CD4-positive, CD25-positive, alpha-beta regulatory T cell (primary cell): ENCODE measurements around the gene MIB1. TPM values are rescaled to one million over a fixed set of nuclear protein-coding genes. Genes with fewer than 3 reads are reported as not detected.

Experiments used
- ATAC-seq, 2 donors: fragments of 150-1000 bp; cut with Tn5 transposase; one replicate each; pipeline ENCODE4 v1.10.0; 2021; ENCODE audit warnings: low read depth in 2 of 2, moderate number of reproducible peaks in 2 of 2, moderate library complexity in 1 of 2
- DNase-seq, 3 donors: peaks; one replicate each; pipeline versions ENCODE4 v3.0.0 to v3.0.0-alpha.2; 2012 to 2022; ENCODE audit warnings: mixed read lengths in 1 of 3
- H3K27ac ChIP-seq: one replicate; pipeline ENCODE4 v1.7.0; 2013; ENCODE audit warnings: mild to moderate bottlenecking, low read length; ENCODE audit not compliant: insufficient read depth, poor library complexity, severe bottlenecking
- H3K27me3 ChIP-seq: one replicate; pipeline ENCODE4 v1.7.0; 2013; ENCODE audit warnings: low read length; ENCODE audit not compliant: control insufficient read depth, insufficient read depth
- H3K36me3 ChIP-seq: one replicate; pipeline ENCODE4 v1.7.0; 2013; ENCODE audit warnings: mild to moderate bottlenecking, low read length, moderate library complexity; ENCODE audit not compliant: control insufficient read depth, insufficient read depth
- H3K4me1 ChIP-seq: 2 replicates; pipeline ENCODE4 v1.7.0; 2013; ENCODE audit warnings: mild to moderate bottlenecking, low read length; ENCODE audit not compliant: insufficient read depth, control insufficient read depth, poor library complexity, severe bottlenecking
- H3K4me3 ChIP-seq: one replicate; pipeline ENCODE4 v1.7.0; 2013; ENCODE audit warnings: low read depth, mild to moderate bottlenecking, low read length, moderate library complexity
- H3K9me3 ChIP-seq, 2 experiments: 1 replicate in 1 of 2; 2 replicates in 1 of 2; pipeline ENCODE4 v1.7.0; 2013; ENCODE audit warnings: low read length in 2 of 2, mild to moderate bottlenecking in 1 of 2, moderate library complexity in 1 of 2; ENCODE audit not compliant: control insufficient read depth in 2 of 2
- H3K27ac Mint-ChIP-seq, 3 donors: one replicate each; pipeline ENCODE4 v1.8.0; 2020 to 2022; ENCODE audit warnings: mild to moderate bottlenecking in 3 of 3, mixed read lengths in 3 of 3, moderate library complexity in 2 of 3
- H3K27me3 Mint-ChIP-seq: one replicate; pipeline ENCODE4 v1.8.0; 2022; ENCODE audit warnings: mild to moderate bottlenecking, mixed read lengths
- H3K36me3 Mint-ChIP-seq: one replicate; pipeline ENCODE4 v1.8.0; 2020; ENCODE audit warnings: mixed read lengths
- H3K4me1 Mint-ChIP-seq, 4 donors: one replicate each; pipeline ENCODE4 v1.8.0; 2020 to 2022; ENCODE audit warnings: mixed read lengths in 4 of 4, mild to moderate bottlenecking in 1 of 4
- H3K4me3 Mint-ChIP-seq, 4 donors: one replicate each; pipeline ENCODE4 v1.8.0; 2020 to 2022; ENCODE audit warnings: mild to moderate bottlenecking in 4 of 4, mixed read lengths in 4 of 4, moderate library complexity in 3 of 4
- H3K9me3 Mint-ChIP-seq, 7 donors: one replicate each; pipeline ENCODE4 v1.8.0; 2020 to 2022; ENCODE audit warnings: mixed read lengths in 7 of 7, mild to moderate bottlenecking in 3 of 7, moderate library complexity in 2 of 7
- polyA plus RNA-seq, 4 donors: library from polyadenylated mRNA; unstranded; fragments of 300-500 nt; fragmentation: Illumina TruSeq; gene quantifications; one replicate each; pipeline ENCODE4 v1.2.3, GENCODE V29; 2021
- total RNA-seq: library from RNA; stranded (reverse); gene quantifications from one replicate; pipeline ENCODE4 v1.2.3, GENCODE V29; 2022

Gene MIB1
- total and polyA plus RNA-seq, 5 donors from 2014 or later: 7.3 to 37.7 (median 7.8) TPM

- no peaks in the 10 kb centered on the region for H3K9me3 ChIP-seq
- no peak overlapping the region for H3K27ac ChIP-seq
- Mint-ChIP-seq H3K4me3 (no peak overlapping the region), H3K4me1 (no peaks in the 10 kb centered on the region), H3K36me3 (peaks cover 31% of the 10 kb centered on the region), H3K27me3 (no peaks in the 10 kb centered on the region), H3K9me3 (no peaks in the 10 kb centered on the region), H3K27ac (no peak overlapping the region)
- no peaks in the 10 kb centered on the region for H3K27me3 ChIP-seq
- ATAC-seq: no peak
- H3K4me3 ChIP-seq: no peak overlapping the region
- no peak for DNase-seq
- no peaks in the 10 kb centered on the region for H3K4me1 ChIP-seq
- H3K36me3 ChIP-seq: peaks cover 46% of the 10 kb centered on the region
Observed at GRCh38 chr18:21865043-21865442, 124.5 kb downstream of the MIB1 start.

GRCh38 chr18:21868770-21869169 lies 128.2 kb downstream of the MIB1 start:
- Histone ChIP-seq H3K27ac (no peak overlapping the region), H3K36me3 (peaks cover 21% of the 10 kb centered on the region), H3K4me1 (no peaks in the 10 kb centered on the region), H3K9me3 (no peaks in the 10 kb centered on the region), H3K4me3 (no peak overlapping the region), H3K27me3 (no peaks in the 10 kb centered on the region)
- Mint-ChIP-seq H3K27ac (no peak overlapping the region), H3K9me3 (no peaks in the 10 kb centered on the region), H3K27me3 (no peaks in the 10 kb centered on the region), H3K4me1 (no peaks in the 10 kb centered on the region), H3K36me3 (peaks cover 19% of the 10 kb centered on the region), H3K4me3 (no peak overlapping the region)
- DNase-seq (no peak), ATAC-seq (no peak)

GRCh38 chr18:21889570-21889969 lies 149.0 kb downstream of the MIB1 start:
- H3K9me3 Mint-ChIP-seq: peaks cover 0 to 3% (median 0%) of the 10 kb centered on the region in 7 donors
- peaks cover 2% of the 10 kb centered on the region for H3K27me3 ChIP-seq
- ATAC-seq: no peak
- no peaks in the 10 kb centered on the region for H3K9me3 ChIP-seq
- no peak overlapping the region for H3K4me3 Mint-ChIP-seq
- H3K4me1 Mint-ChIP-seq: no peaks in the 10 kb centered on the region
- H3K4me1 ChIP-seq: no peaks in the 10 kb centered on the region
- H3K36me3 ChIP-seq: no peaks in the 10 kb centered on the region
- no peak for DNase-seq
- H3K27ac ChIP-seq: no peak overlapping the region
- H3K27me3 Mint-ChIP-seq: peaks cover 33% of the 10 kb centered on the region
- no peaks in the 10 kb centered on the region for H3K36me3 Mint-ChIP-seq
- H3K4me3 ChIP-seq: no peak overlapping the region
- H3K27ac Mint-ChIP-seq: peak overlapping the region in 1 of 3 donors; percentile 56

GRCh38 chr18:21894619-21895367 lies 154.2 kb downstream of the MIB1 start:
- DNase-seq (no peak), ATAC-seq (no peak)
- no peak overlapping the region for H3K27ac Mint-ChIP-seq
- Histone ChIP-seq H3K4me3 (no peak overlapping the region), H3K9me3 (no peaks in the 10 kb centered on the region), H3K27me3 (peaks cover 2% of the 10 kb centered on the region), H3K36me3 (no peaks in the 10 kb centered on the region), H3K4me1 (no peaks in the 10 kb centered on the region), H3K27ac (no peak overlapping the region)
- H3K4me3 Mint-ChIP-seq: no peak overlapping the region
- H3K27me3 Mint-ChIP-seq: peaks cover 40% of the 10 kb centered on the region
- H3K36me3 Mint-ChIP-seq: no peaks in the 10 kb centered on the region
- H3K4me1 Mint-ChIP-seq: peaks cover 0 to 7% (median 1%) of the 10 kb centered on the region in 4 donors
- H3K9me3 Mint-ChIP-seq: peaks cover 0 to 3% (median 0%) of the 10 kb centered on the region in 7 donors

GRCh38 chr18:21896732-21897336 lies 156.2 kb downstream of the MIB1 start:
- Histone ChIP-seq H3K9me3 (no peaks in the 10 kb centered on the region), H3K27ac (no peak overlapping the region), H3K4me3 (no peak overlapping the region), H3K36me3 (no peaks in the 10 kb centered on the region), H3K27me3 (peaks cover 2% of the 10 kb centered on the region), H3K4me1 (no peaks in the 10 kb centered on the region)
- H3K4me1 Mint-ChIP-seq: peaks cover 0 to 7% (median 1%) of the 10 kb centered on the region in 4 donors
- H3K36me3 Mint-ChIP-seq: no peaks in the 10 kb centered on the region
- H3K27me3 Mint-ChIP-seq: peaks cover 28% of the 10 kb centered on the region
- peaks cover 0 to 3% (median 0%) of the 10 kb centered on the region in 7 donors for H3K9me3 Mint-ChIP-seq
- H3K27ac Mint-ChIP-seq: no peak overlapping the region
- ATAC-seq (no peak), DNase-seq (no peak)
- no peak overlapping the region for H3K4me3 Mint-ChIP-seq

GRCh38 chr18:21897811-21898210 lies 157.2 kb downstream of the MIB1 start:
- no peaks in the 10 kb centered on the region for H3K36me3 ChIP-seq
- no peak overlapping the region for H3K27ac ChIP-seq
- H3K4me3 ChIP-seq: no peak overlapping the region
- Mint-ChIP-seq H3K4me3 (no peak overlapping the region), H3K27me3 (peaks cover 23% of the 10 kb centered on the region), H3K36me3 (no peaks in the 10 kb centered on the region), H3K4me1 (peaks cover 0 to 7% (median 1%) of the 10 kb centered on the region in 4 donors), H3K9me3 (no peaks in the 10 kb centered on the region), H3K27ac (no peak overlapping the region)
- H3K4me1 ChIP-seq: no peaks in the 10 kb centered on the region
- H3K27me3 ChIP-seq: no peaks in the 10 kb centered on the region
- no peak for ATAC-seq
- peak in 2 of 3 donors; percentile 3 to 18 for DNase-seq
- H3K9me3 ChIP-seq: no peaks in the 10 kb centered on the region

- no peaks in the 10 kb centered on the region for H3K9me3 Mint-ChIP-seq
- no peaks in the 10 kb centered on the region for H3K27me3 ChIP-seq
- H3K4me3 ChIP-seq: no peak overlapping the region
- H3K4me1 ChIP-seq: no peaks in the 10 kb centered on the region
- H3K36me3 Mint-ChIP-seq: no peaks in the 10 kb centered on the region
- H3K4me1 Mint-ChIP-seq: peaks cover 0 to 7% (median 1%) of the 10 kb centered on the region in 4 donors
- peaks cover 24% of the 10 kb centered on the region for H3K27me3 Mint-ChIP-seq
- H3K27ac ChIP-seq: no peak overlapping the region
- DNase-seq: no peak
- H3K36me3 ChIP-seq: no peaks in the 10 kb centered on the region
- H3K9me3 ChIP-seq: no peaks in the 10 kb centered on the region
- ATAC-seq: no peak
- no peak overlapping the region for H3K4me3 Mint-ChIP-seq
- H3K27ac Mint-ChIP-seq: no peak overlapping the region
Observed at GRCh38 chr18:21900605-21901352, 160.2 kb downstream of the MIB1 start.
